Measurements from ENCODE around the gene ZMIZ2. TPM values are rescaled to one million over a fixed set of nuclear protein-coding genes. Genes with fewer than 3 reads are reported as not detected.

ZMIZ2 gene
- total and polyA plus RNA-seq, 7 donors, result 11.7 to 32.9 (median 25.0) TPM

- peaks cover 4% of the 10 kb centered on the region for H3K4me1 ChIP-seq
- intact Hi-C loops (cut with DNase I), result loop anchor here in 1 of 2 donors (5.0 kb wide), 1 partner anchor 37 kb away; the partner anchor contains the start of gene ZMIZ2
- H3K27ac ChIP-seq, result no peak overlapping the region
- H3K36me3 ChIP-seq (ENCODE audit: insufficient read depth in 1 of 2, low read depth in 1 of 2), result peaks cover 6 to 37% of the 10 kb centered on the region in 2 donors
- no peak for TF ChIP-seq CTCF (IDR thresholded peaks at IDR 0.05)
- H3K4me3 ChIP-seq, result no peak overlapping the region
- 73 to 89% (median 81%) methylated on average over 10 of the region's 10 CpGs for WGBS, 3 donors
- H3K27me3 ChIP-seq (ENCODE audit: insufficient read depth in 3 of 3, low read length in 2 of 3), result no peaks in the 10 kb centered on the region
- DNase-seq (no peak), ATAC-seq (no peak)
- no peaks in the 10 kb centered on the region for H3K9me3 ChIP-seq
These were observed 38.6 kb upstream of the ZMIZ2 start for GRCh38 chr7:44709945-44710596.

- H3K36me3 ChIP-seq (ENCODE audit: insufficient read depth in 1 of 2, low read depth in 1 of 2), result peaks cover 6 to 37% of the 10 kb centered on the region in 2 donors
- H3K27ac ChIP-seq, result no peak overlapping the region
- 38 to 59% (median 41%) methylated on average over 5 of the region's 5 CpGs for WGBS, 3 donors
- peak in 2 of 4 donors; percentile 1 for ATAC-seq
- H3K4me3 ChIP-seq, result no peak overlapping the region
- intact Hi-C loops (cut with DNase I), result no loop called here
- H3K9me3 ChIP-seq, result no peaks in the 10 kb centered on the region
- no peak for DNase-seq
- TF ChIP-seq CTCF (IDR thresholded peaks at IDR 0.05), result no peak
- no peaks in the 10 kb centered on the region for H3K27me3 ChIP-seq (ENCODE audit: insufficient read depth in 3 of 3, low read length in 2 of 3)
- peaks cover 4% of the 10 kb centered on the region for H3K4me1 ChIP-seq
These were observed 37.1 kb upstream of the ZMIZ2 start for GRCh38 chr7:44711528-44711927.

GRCh38 chr7:44712012-44712411 lies 36.6 kb upstream of the ZMIZ2 start:
- Histone ChIP-seq H3K4me3 (no peak overlapping the region), H3K9me3 (no peaks in the 10 kb centered on the region), H3K27ac (no peak overlapping the region), H3K27me3 (ENCODE audit: insufficient read depth in 3 of 3, low read length in 2 of 3) (no peaks in the 10 kb centered on the region), H3K36me3 (ENCODE audit: insufficient read depth in 1 of 2, low read depth in 1 of 2) (peaks cover 6 to 33% of the 10 kb centered on the region in 2 donors), H3K4me1 (peaks cover 3% of the 10 kb centered on the region)
- WGBS, 3 donors, result 38 to 45% (median 45%) methylated on average over 5 of the region's 5 CpGs
- no peak for TF ChIP-seq CTCF (IDR thresholded peaks at IDR 0.05)
- ATAC-seq (peak in 1 of 4 donors; percentile 7), DNase-seq (no peak)
- intact Hi-C loops (cut with DNase I), result no loop called here

GRCh38 chr7:44713141-44713540 lies 35.5 kb upstream of the ZMIZ2 start:
- 40 to 71% (median 53%) methylated on average over 2 of the region's 2 CpGs for WGBS, 3 donors
- intact Hi-C loops (cut with DNase I), result no loop called here
- Histone ChIP-seq H3K9me3 (no peaks in the 10 kb centered on the region), H3K36me3 (ENCODE audit: insufficient read depth in 1 of 2, low read depth in 1 of 2) (peaks cover 5 to 21% of the 10 kb centered on the region in 2 donors), H3K4me3 (no peak overlapping the region), H3K4me1 (no peaks in the 10 kb centered on the region), H3K27ac (no peak overlapping the region), H3K27me3 (ENCODE audit: insufficient read depth in 3 of 3, low read length in 2 of 3) (no peaks in the 10 kb centered on the region)
- DNase-seq (no peak), ATAC-seq (peak in 3 of 4 donors; percentile 4 to 13 (median 11))
- TF ChIP-seq CTCF (IDR thresholded peaks at IDR 0.05), result no peak
